Transverse colon (tissue), 4 donors: Measurements from ENCODE around the gene CDK2.

Experiments used
- CTCF ChIP-seq, 5 experiments: fragments of 200-600 bp in 3 of 5; fragments of 450-650 bp in 2 of 5; sonication (generic) in 3 of 5; IDR thresholded peaks; 1 replicate in 2 of 5; 2 replicates in 3 of 5; pipeline ENCODE4 v1.5.1; 2016 to 2017; ENCODE audit warnings: antibody characterized with exemption in 5 of 5, inconsistent platforms in 3 of 5, mild to moderate bottlenecking in 2 of 5, moderate library complexity in 1 of 5
- POLR2AphosphoS5 ChIP-seq, 3 donors: sonication (generic); formaldehyde crosslinking; IDR thresholded peaks; one replicate each; pipeline ENCODE4 v1.6.1; 2016; ENCODE audit warnings: antibody characterized with exemption in 3 of 3

GRCh38 chr12:55933799-55934742 is 32.6 kb upstream of the CDK2 start:
- TF ChIP-seq CTCF (IDR thresholded peaks at IDR 0.05) (no peak), POLR2AphosphoS5 (IDR thresholded peaks at IDR 0.05) (peak in 1 of 3 donors; percentile 2)
